SK-N-SH (cell line): ENCODE results near the gene RNF169. TPM values are rescaled to one million over a fixed set of nuclear protein-coding genes. Genes with fewer than 3 reads are reported as not detected.

Source experiments
- CTCF ChIA-PET: fragments of 300-600, 350-600 bp; formaldehyde crosslinking; extraction: SDS; loops from one replicate; lab custom pipeline; 2021; lab: Yijun Ruan, JAX
- POLR2A ChIA-PET: fragments of 350-600 bp; sonication (Branson Sonifier 250); formaldehyde crosslinking; extraction: SDS; loops from one replicate; lab custom pipeline; 2020; ENCODE audit warnings: antibody characterized with exemption, inconsistent platforms; lab: Yijun Ruan, JAX
- DNase-seq: peaks from one replicate; pipeline ENCODE4 v3.0.0; 2012
- H2AFZ ChIP-seq: fragments of 200-600 bp; sonication (generic); 2 replicates; pipeline ENCODE4 v1.8.1; 2016; ENCODE audit warnings: antibody characterized with exemption, mild to moderate bottlenecking, low read depth
- H3F3A ChIP-seq: fragments of 200-600 bp; sonication (generic); replicated peaks from 2 replicates; pipeline ENCODE3; 2016; ENCODE audit warnings: antibody characterized with exemption, mild to moderate bottlenecking; ENCODE audit not compliant: insufficient read depth
- H3K27ac ChIP-seq, 2 experiments: fragments of 200-500 bp in 1 of 2; fragments of 200-600 bp in 1 of 2; sonication (Bioruptor generic) in 1 of 2; sonication (generic), shearing (Covaris generic) in 1 of 2; 2 replicates each; pipeline versions ENCODE4 v1.5.1 to v1.6.1; 2014 to 2016; ENCODE audit warnings: low read depth in 2 of 2, inconsistent platforms in 1 of 2, low read length in 1 of 2, mild to moderate bottlenecking in 1 of 2, mixed read lengths in 1 of 2
- H3K27me3 ChIP-seq: fragments of 200-600 bp; sonication (generic), shearing (Covaris generic); 2 replicates; pipeline ENCODE4 v1.6.1; 2016; ENCODE audit warnings: mixed run types; ENCODE audit not compliant: insufficient read depth
- H3K36me3 ChIP-seq, 2 experiments: fragments of 200-500 bp in 1 of 2; fragments of 200-600 bp in 1 of 2; sonication (Bioruptor generic) in 1 of 2; sonication (generic) in 1 of 2; replicated peaks in 1 of 2; 2 replicates each; pipeline versions ENCODE3 to v1.5.1; 2014 to 2016; ENCODE audit warnings: low read length in 1 of 2, mild to moderate bottlenecking in 1 of 2; ENCODE audit not compliant: insufficient read depth in 2 of 2, control insufficient read depth in 1 of 2
- H3K4me1 ChIP-seq, 2 experiments: fragments of 200-500 bp in 1 of 2; fragments of 200-600 bp in 1 of 2; sonication (Bioruptor generic) in 1 of 2; sonication (generic), shearing (Covaris generic) in 1 of 2; 2 replicates each; pipeline versions ENCODE4 v1.5.1 to v1.6.1; 2014 to 2016; ENCODE audit warnings: low read depth in 1 of 2, low read length in 1 of 2, mixed run types in 1 of 2; ENCODE audit not compliant: insufficient read depth in 2 of 2, control insufficient read depth in 1 of 2
- H3K4me2 ChIP-seq: fragments of 200-600 bp; sonication (generic), shearing (Covaris generic); 2 replicates; pipeline ENCODE4 v1.6.1; 2017; ENCODE audit warnings: mixed run types
- H3K4me3 ChIP-seq, 2 experiments: fragments of 200-500 bp in 1 of 2; fragments of 200-600 bp in 1 of 2; sonication (Bioruptor generic) in 1 of 2; sonication (generic), shearing (Covaris generic) in 1 of 2; 2 replicates each; pipeline versions ENCODE4 v1.5.1 to v1.8.1; 2014 to 2016; ENCODE audit warnings: low read depth in 2 of 2, inconsistent platforms in 1 of 2, low read length in 1 of 2, mild to moderate bottlenecking in 1 of 2, mixed read lengths in 1 of 2, moderate library complexity in 1 of 2
- H3K79me2 ChIP-seq: fragments of 200-600 bp; sonication (generic); 2 replicates; pipeline ENCODE4 v1.8.1; 2017; ENCODE audit warnings: mild to moderate bottlenecking; ENCODE audit not compliant: insufficient read depth
- H3K9ac ChIP-seq: fragments of 200-600 bp; sonication (generic); 2 replicates; pipeline ENCODE4 v1.6.1; 2017; ENCODE audit warnings: mixed run types
- H3K9me2 ChIP-seq: fragments of 200-600 bp; sonication (generic); 2 replicates; pipeline ENCODE4 v1.6.1; 2017; ENCODE audit warnings: mixed run types
- H3K9me3 ChIP-seq: fragments of 200-600 bp; sonication (generic); 2 replicates; pipeline ENCODE4 v1.6.1; 2017; ENCODE audit warnings: mixed run types, mild to moderate bottlenecking, moderate library complexity
- H4K20me1 ChIP-seq: fragments of 200-600 bp; sonication (generic); 2 replicates; pipeline ENCODE4 v1.6.1; 2017; ENCODE audit warnings: mild to moderate bottlenecking, mixed run types; ENCODE audit not compliant: insufficient read depth
- CHD2 ChIP-seq: fragments of 150-350 bp; IDR thresholded peaks from 2 replicates; pipeline ENCODE4 v1.6.1; 2018; ENCODE audit warnings: low read length; ENCODE audit not compliant: partially characterized antibody
- EP300 ChIP-seq, 2 experiments: IDR thresholded peaks; 2 replicates each; pipeline versions ENCODE4 v1.4.0 to v1.6.1; 2012; ENCODE audit warnings: borderline replicate concordance in 1 of 2, low read depth in 1 of 2, low read length in 1 of 2
- EZH2phosphoT487 ChIP-seq: fragments of 200-600 bp; sonication (generic); IDR thresholded peaks from 2 replicates; pipeline ENCODE4 v1.6.1; 2017; ENCODE audit warnings: low read depth, mixed run types, mild to moderate bottlenecking, antibody characterized with exemption, moderate library complexity, borderline replicate concordance
- FOXM1 ChIP-seq: IDR thresholded peaks from 2 replicates; pipeline ENCODE4 v1.4.0; 2012; ENCODE audit warnings: low read depth, mild to moderate bottlenecking
- JUND ChIP-seq: IDR thresholded peaks from 2 replicates; pipeline ENCODE4 v1.4.0; 2012
- MEF2A ChIP-seq: IDR thresholded peaks from 2 replicates; pipeline ENCODE4 v1.4.0; 2012; ENCODE audit warnings: low read depth, borderline replicate concordance
- NFIC ChIP-seq: IDR thresholded peaks from 2 replicates; pipeline ENCODE4 v1.4.0; 2012; ENCODE audit warnings: borderline replicate concordance
- RCOR1 ChIP-seq: fragments of 150-350 bp; IDR thresholded peaks from 2 replicates; pipeline ENCODE4 v1.6.1; 2017; ENCODE audit warnings: antibody characterized with exemption, low read length
- RFX5 ChIP-seq: IDR thresholded peaks from 2 replicates; pipeline ENCODE4 v1.6.1; 2012; ENCODE audit warnings: mild to moderate bottlenecking, improper control_type of control experiment, low read length
- RXRA ChIP-seq: IDR thresholded peaks from 2 replicates; pipeline ENCODE4 v1.4.0; 2012; ENCODE audit warnings: low read depth, mild to moderate bottlenecking, borderline replicate concordance
- SMC3 ChIP-seq: IDR thresholded peaks from 2 replicates; pipeline ENCODE4 v1.6.1; 2012; ENCODE audit warnings: low read depth, low read length, improper control_type of control experiment
- TAF1 ChIP-seq: IDR thresholded peaks from 2 replicates; pipeline ENCODE4 v1.6.1; 2012; ENCODE audit warnings: low read depth, mild to moderate bottlenecking, low read length, moderate library complexity, borderline replicate concordance
- TCF12 ChIP-seq: IDR thresholded peaks from 2 replicates; pipeline ENCODE4 v1.4.0; 2012
- YY1 ChIP-seq: IDR thresholded peaks from 2 replicates; pipeline ENCODE4 v1.4.0; 2012; ENCODE audit warnings: low read depth, mild to moderate bottlenecking
- WGBS: methylation state at CpG from one replicate; pipeline ENCODE4 v1.1.6; 2017; ENCODE audit warnings: low lambda C conversion rate; 5-methylcytosine and 5-hydroxymethylcytosine counted together
- polyA plus RNA-seq, 3 experiments: library from polyadenylated mRNA; depleted of rRNA; stranded (reverse); fragments of >200 nt; gene quantifications; 2 replicates each; pipeline ENCODE4 v1.2.3, GENCODE V29; 2012
- TF ChIP-seq, protein P1 (sequence below): IDR thresholded peaks from 2 replicates; pipeline ENCODE4 v1.4.0; 2012; ENCODE audit warnings: low read depth, borderline replicate concordance
- TF ChIP-seq, protein P2 (sequence below): IDR thresholded peaks from 2 replicates; pipeline ENCODE4; 2012
- TF ChIP-seq, protein P3 (sequence below): fragments of 150-350 bp; IDR thresholded peaks from 2 replicates; pipeline ENCODE4 v1.6.1; 2016; ENCODE audit warnings: mild to moderate bottlenecking, low read depth, low read length
- TF ChIP-seq, protein P4 (sequence below): fragments of 150-350 bp; IDR thresholded peaks from 2 replicates; pipeline ENCODE4 v1.6.1; 2017; ENCODE audit warnings: antibody characterized with exemption, low read length, low read depth, borderline replicate concordance
- TF ChIP-seq, protein P5 (sequence below): fragments of 200-600 bp; sonication (generic); IDR thresholded peaks from 2 replicates; pipeline ENCODE4 v1.6.1; 2017; ENCODE audit warnings: antibody characterized with exemption, mild to moderate bottlenecking, moderate library complexity

RNF169 gene
- polyA plus RNA-seq, 1 of the 3 experiments (the other 2 are of a cell fraction), result 2.2 TPM

DNA sequence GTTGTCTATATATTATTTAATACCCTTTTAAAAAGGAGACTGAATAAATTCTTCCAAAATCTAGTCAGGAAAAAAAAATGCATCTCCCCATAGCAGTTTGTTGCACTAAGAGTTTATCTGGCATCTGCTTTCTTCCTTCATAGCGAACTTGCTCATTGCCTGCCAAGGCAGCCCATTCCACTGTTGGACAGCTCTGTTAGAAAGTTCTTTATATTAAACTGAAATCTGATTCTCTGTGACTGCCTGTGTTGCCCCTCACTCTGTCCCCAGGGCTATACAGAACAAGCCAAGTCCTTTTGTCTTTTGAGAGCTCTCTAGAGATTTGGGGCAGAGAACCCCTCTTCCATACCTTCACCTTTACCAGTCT lies 14.1 kb upstream of the RNF169 start:
- no peak overlapping the region for H2AFZ ChIP-seq
- H3K9ac ChIP-seq, result no peak overlapping the region
- no peak overlapping the region for H3K4me3 ChIP-seq
- no peaks in the 10 kb centered on the region for H3K9me2 ChIP-seq
- H3K27me3 ChIP-seq, result peaks cover 42% of the 10 kb centered on the region
- no peaks in the 10 kb centered on the region for H3K36me3 ChIP-seq
- H3K79me2 ChIP-seq, result no peaks in the 10 kb centered on the region
- H3K9me3 ChIP-seq, result no peaks in the 10 kb centered on the region
- H3K4me2 ChIP-seq, result no peak overlapping the region
- WGBS, result 67% methylated on average over 1 of the region's 1 CpG
- no peak overlapping the region for H3K27ac ChIP-seq
- no peaks in the 10 kb centered on the region for H3F3A ChIP-seq
- TF ChIP-seq NFIC, result no peak
- no peak for TF ChIP-seq EZH2phosphoT487
- no peak for TF ChIP-seq YY1
- TF ChIP-seq TAF1, result no peak
- TF ChIP-seq, protein P1, sequence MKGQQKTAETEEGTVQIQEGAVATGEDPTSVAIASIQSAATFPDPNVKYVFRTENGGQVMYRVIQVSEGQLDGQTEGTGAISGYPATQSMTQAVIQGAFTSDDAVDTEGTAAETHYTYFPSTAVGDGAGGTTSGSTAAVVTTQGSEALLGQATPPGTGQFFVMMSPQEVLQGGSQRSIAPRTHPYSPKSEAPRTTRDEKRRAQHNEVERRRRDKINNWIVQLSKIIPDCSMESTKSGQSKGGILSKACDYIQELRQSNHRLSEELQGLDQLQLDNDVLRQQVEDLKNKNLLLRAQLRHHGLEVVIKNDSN, result no peak
- no peak for TF ChIP-seq SMC3
- no peak for TF ChIP-seq JUND
- TF ChIP-seq, protein P2, sequence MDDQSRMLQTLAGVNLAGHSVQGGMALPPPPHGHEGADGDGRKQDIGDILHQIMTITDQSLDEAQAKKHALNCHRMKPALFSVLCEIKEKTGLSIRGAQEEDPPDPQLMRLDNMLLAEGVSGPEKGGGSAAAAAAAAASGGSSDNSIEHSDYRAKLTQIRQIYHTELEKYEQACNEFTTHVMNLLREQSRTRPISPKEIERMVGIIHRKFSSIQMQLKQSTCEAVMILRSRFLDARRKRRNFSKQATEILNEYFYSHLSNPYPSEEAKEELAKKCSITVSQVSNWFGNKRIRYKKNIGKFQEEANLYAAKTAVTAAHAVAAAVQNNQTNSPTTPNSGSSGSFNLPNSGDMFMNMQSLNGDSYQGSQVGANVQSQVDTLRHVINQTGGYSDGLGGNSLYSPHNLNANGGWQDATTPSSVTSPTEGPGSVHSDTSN, result no peak
- no peak for TF ChIP-seq EP300 (IDR thresholded peaks at IDR 0.05; ENCODE audit: borderline replicate concordance in 1 of 2, low read depth in 1 of 2, low read length in 1 of 2)
- no peak for TF ChIP-seq RXRA
- TF ChIP-seq RFX5, result no peak
- TF ChIP-seq, protein P3, sequence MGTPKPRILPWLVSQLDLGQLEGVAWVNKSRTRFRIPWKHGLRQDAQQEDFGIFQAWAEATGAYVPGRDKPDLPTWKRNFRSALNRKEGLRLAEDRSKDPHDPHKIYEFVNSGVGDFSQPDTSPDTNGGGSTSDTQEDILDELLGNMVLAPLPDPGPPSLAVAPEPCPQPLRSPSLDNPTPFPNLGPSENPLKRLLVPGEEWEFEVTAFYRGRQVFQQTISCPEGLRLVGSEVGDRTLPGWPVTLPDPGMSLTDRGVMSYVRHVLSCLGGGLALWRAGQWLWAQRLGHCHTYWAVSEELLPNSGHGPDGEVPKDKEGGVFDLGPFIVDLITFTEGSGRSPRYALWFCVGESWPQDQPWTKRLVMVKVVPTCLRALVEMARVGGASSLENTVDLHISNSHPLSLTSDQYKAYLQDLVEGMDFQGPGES, result no peak
- CTCF ChIA-PET, result interaction anchor here (1.2 to 3.3 kb wide), 3 partner anchors 9 to 32 kb away, joined by 3 to 14 read pairs (median 4); no protein-coding TSS in a partner anchor
- no peak for DNase-seq
- POLR2A ChIA-PET, result no interaction called here
- no peaks in the 10 kb centered on the region for H4K20me1 ChIP-seq
- no peaks in the 10 kb centered on the region for H3K4me1 ChIP-seq

DNA sequence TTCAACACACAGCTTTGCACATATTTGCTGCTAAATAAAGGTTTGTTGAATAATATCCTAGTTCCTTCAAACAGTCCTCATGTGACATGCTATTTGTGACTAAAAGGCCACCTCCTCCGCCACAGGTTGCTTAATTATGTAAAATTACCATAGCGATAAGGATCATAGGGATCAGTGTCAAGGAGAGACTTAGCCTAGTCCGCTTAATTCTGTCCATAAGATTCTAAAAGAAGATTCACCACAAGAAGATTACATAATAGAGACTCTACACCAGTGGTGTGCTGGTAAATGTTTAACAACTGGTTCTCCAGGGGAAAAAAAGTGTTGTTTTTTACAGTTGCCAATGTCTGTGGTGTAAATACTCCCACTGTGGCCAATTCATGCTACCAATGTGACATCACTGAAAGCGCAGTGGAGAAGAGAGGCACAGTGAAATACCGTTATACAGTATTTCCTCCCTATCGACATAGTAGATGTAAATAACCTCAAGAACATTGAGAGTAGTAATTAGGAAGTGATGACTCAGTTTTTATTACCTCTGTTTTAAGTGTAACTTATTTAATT lies 13.2 kb upstream of the RNF169 start:
- ChIA-PET CTCF (interaction anchor here (0.8 to 3.3 kb wide), 4 partner anchors 10 to 34 kb away, joined by 3 to 14 read pairs (median 4); no protein-coding TSS in a partner anchor), POLR2A (no interaction called here)
- H2AFZ ChIP-seq, result no peak overlapping the region
- DNase-seq, result no peak
- peaks cover 32% of the 10 kb centered on the region for H3K27me3 ChIP-seq
- H3K4me2 ChIP-seq, result no peak overlapping the region
- no peaks in the 10 kb centered on the region for H3F3A ChIP-seq
- no peaks in the 10 kb centered on the region for H3K79me2 ChIP-seq
- H3K9ac ChIP-seq, result no peak overlapping the region
- WGBS, result 79% methylated on average over 6 of the region's 6 CpGs
- no peaks in the 10 kb centered on the region for H3K4me1 ChIP-seq
- H3K27ac ChIP-seq, result no peak overlapping the region
- no peaks in the 10 kb centered on the region for H3K9me2 ChIP-seq
- no peaks in the 10 kb centered on the region for H4K20me1 ChIP-seq
- no peak for TF ChIP-seq EZH2phosphoT487
- TF ChIP-seq, protein P1, result no peak
- TF ChIP-seq JUND, result no peak
- TF ChIP-seq RCOR1, result no peak
- no peak for TF ChIP-seq EP300 (IDR thresholded peaks at IDR 0.05; ENCODE audit: borderline replicate concordance in 1 of 2, low read depth in 1 of 2, low read length in 1 of 2)
- TF ChIP-seq, protein P4, sequence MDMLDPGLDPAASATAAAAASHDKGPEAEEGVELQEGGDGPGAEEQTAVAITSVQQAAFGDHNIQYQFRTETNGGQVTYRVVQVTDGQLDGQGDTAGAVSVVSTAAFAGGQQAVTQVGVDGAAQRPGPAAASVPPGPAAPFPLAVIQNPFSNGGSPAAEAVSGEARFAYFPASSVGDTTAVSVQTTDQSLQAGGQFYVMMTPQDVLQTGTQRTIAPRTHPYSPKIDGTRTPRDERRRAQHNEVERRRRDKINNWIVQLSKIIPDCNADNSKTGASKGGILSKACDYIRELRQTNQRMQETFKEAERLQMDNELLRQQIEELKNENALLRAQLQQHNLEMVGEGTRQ, result no peak
- TF ChIP-seq, protein P2, result no peak
- no peak for TF ChIP-seq CHD2
- TF ChIP-seq, protein P5, sequence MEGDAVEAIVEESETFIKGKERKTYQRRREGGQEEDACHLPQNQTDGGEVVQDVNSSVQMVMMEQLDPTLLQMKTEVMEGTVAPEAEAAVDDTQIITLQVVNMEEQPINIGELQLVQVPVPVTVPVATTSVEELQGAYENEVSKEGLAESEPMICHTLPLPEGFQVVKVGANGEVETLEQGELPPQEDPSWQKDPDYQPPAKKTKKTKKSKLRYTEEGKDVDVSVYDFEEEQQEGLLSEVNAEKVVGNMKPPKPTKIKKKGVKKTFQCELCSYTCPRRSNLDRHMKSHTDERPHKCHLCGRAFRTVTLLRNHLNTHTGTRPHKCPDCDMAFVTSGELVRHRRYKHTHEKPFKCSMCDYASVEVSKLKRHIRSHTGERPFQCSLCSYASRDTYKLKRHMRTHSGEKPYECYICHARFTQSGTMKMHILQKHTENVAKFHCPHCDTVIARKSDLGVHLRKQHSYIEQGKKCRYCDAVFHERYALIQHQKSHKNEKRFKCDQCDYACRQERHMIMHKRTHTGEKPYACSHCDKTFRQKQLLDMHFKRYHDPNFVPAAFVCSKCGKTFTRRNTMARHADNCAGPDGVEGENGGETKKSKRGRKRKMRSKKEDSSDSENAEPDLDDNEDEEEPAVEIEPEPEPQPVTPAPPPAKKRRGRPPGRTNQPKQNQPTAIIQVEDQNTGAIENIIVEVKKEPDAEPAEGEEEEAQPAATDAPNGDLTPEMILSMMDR, result no peak
- TF ChIP-seq MEF2A, result no peak
- TF ChIP-seq TCF12, result no peak
- no peak for TF ChIP-seq FOXM1
- no peak for TF ChIP-seq TAF1
- no peak for TF ChIP-seq RXRA
- H3K36me3 ChIP-seq, result no peaks in the 10 kb centered on the region
- no peak overlapping the region for H3K4me3 ChIP-seq
- H3K9me3 ChIP-seq, result no peaks in the 10 kb centered on the region
